GM18519 (cell line): Measurements from ENCODE around the gene PRSS12.
"Not testable (repeated sequence)": the region's sequence is repeated elsewhere in the genome, so short reads cannot be mapped to it uniquely, and the experiment has no call there.

Source experiments
- ATAC-seq: cut with Tn5 transposase; IDR thresholded peaks from one replicate; pipeline ENCODE4 v1.9.1; 2021; ENCODE audit warnings: mild to moderate bottlenecking, moderate library complexity; ENCODE audit not compliant: unreplicated experiment, low FRiP score

Gene PRSS12

DNA sequence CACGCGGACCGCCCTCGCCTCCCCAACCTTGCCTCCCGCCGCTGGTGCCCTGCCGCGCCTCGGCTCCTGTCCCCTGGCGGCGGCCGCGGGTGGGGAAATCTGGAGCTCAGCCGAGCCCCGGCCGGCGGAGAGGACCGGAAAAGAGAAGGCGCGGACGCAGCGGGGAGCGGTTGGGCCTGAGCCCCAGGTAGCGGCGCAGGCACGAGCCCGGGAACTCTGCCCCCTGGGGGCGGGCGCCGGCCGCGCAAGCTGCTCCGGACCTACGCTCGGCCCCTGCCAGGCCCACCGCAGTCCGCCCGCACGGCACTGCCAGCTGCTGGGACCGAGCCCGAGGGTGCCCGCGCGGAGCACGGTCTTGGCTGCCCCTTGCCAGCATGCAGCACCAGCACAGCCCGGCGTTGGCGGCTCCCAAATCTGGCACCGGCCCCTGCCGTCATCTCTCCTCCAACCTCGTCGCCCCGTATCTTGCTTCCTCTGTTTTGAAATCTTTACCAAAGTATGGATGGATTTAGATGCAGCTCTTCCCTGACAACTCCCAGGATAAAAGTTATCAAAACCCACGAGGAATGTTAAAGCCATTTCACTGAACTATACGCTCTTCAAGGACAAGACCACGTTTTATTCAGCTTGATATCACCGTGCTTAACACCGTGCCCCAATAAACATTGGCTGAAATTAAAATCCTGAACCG is at the start of gene PRSS12:
Gene PRSS12, minus strand, starts transcription at position 161 of the 691 bp plus-strand sequence. CDS start 283 bp downstream, outside the sequence.
- peak; percentile 96 for ATAC-seq

DNA sequence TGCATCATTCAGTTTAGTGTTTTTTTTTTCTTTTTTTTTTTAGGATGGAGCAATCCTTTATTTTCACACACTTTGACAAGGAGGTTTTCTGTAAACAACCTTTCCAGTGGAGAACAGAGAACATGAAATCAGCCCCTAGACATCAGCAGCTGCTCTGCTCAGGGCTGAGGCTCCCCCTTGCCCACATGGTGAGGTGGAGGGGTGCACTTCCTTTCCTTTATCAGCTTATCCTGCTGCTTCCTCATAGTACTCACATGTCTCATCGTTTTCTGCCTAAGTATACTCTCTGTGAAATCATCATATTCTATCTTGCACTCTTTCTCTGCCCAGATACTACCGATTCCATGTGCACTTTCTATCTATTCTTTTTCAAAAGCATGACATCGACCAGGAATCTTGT is 47.6 kb upstream of the PRSS12 start:
- ATAC-seq: no peak

DNA sequence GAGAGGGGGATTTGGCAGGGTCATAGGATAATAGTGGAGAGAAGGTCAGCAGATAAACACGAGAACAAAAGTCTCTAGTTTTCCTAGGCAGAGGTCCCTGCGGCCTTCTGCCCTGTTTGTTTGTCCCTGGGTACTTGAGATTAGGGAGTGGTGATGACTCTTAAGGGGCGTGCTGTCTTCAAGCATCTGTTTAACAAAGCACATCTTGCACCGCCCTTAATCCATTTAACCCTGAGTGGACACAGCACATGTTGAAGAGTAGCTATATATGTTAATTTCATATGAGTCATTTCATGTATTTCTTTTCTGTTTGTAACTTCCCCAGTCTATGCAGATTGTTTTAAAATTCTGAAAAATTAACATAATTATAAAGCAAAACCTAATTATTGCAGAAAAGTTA is 47.1 kb upstream of the PRSS12 start:
- ATAC-seq: not testable (repeated sequence)

DNA sequence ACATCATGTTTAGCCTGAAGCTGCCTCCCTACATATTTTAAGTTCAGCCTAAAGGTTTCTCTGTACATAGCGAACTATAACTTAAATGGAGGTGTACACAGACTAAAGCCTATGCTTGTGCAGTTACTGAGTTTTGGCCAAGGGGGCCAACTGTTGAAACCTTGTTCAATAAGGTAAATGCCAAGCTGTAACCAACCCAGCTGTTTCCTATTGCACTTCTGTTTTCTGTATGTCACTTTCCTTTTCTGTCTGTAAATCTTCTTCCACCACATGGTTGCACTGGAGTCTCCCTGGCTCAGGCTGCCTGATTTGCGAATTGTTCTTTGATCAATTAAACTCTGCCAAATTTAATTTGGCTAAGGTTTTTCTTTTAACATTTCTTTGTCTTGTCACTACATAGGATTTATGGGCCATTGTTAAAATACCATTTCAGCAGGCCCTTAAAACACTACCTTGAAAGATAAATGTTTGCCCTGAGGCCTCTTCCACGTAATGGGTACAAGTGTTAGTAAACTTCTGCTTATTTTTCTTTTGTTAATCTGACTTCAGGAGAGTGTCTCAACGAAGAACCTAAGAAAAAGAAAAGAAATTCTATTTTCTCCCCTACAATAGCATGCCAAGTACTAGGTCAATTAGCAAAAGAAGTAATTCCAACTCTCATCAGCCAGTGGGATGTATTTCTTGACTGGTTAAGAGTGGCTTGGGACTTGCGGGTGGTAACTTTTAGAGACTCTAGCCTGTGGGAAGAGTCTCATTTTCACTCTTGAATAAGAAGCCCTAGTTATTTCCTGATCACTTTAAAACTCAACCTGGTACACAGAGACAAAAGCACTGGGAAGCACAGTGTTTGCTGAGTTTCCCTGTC is 45.7 kb upstream of the PRSS12 start:
- ATAC-seq: peak; percentile 82

GRCh38 chr4:118397623-118397979 is 44.8 kb upstream of the PRSS12 start:
- no peak for ATAC-seq

DNA sequence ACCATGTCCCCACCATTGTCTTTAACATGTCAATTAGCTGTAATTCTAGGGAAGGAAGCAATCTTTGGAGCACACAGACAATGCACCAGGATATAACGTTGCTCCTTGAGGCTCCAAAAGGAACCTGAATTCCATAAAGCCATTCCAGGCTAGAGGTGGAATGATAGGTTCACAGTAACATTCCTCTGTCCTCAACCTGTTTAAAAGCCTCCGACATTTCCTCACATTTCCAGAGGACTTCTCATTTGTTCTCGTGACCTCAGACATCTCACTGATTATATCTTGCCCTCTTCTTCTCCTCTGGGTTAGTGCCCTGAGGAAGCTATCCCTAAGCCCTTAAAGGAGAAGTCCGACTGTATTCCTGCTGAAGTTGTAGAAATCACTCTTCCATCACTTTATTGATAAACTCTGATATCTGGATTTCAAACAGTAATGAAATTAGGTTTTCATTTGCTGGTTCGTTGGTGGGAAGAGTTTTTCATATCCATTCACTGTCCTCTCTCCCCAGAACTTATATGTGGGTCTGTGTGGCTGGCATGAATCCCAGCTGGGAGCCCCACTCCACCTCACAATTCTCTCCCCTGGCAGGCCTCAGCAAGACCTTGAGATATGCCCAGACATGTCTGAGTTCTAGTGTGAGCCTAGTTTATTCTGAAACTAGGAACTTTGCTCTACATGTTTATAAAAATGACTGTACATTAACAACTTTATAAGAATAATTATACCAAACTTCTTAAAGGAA is 44.2 kb upstream of the PRSS12 start:
- ATAC-seq: no peak

DNA sequence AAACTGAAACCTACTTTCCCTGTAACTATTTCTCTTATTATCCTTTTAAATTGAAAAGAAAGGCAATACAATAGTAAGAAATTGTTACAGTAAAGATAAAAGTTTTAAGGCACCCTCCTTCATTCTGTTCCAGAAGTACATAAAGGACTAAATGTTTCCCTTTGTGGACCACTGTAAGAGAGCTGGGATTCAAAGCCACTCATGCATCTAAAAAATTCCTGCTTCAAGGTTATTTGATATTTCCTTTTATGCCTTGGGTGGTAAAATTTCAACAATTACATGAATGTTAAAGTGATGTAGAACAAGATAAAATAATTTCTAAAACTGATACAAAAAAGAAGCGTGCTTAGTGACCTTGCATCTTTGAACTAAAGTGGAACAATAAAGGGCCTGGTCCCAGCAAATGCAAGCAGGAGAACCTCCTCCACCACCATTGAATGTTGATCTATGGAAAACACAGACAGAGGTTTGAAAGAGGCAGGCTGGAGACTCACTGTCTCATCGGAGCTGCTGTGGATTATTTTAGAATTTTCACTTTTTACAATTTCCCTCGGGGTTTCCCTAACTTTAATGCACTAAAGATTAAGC is 42.3 kb upstream of the PRSS12 start:
- no peak for ATAC-seq

- ATAC-seq: not testable (repeated sequence)
Observed at GRCh38 chr4:118392509-118392908, 39.7 kb upstream of the PRSS12 start.

GRCh38 chr4:118390121-118390520 is 37.3 kb upstream of the PRSS12 start:
- no peak for ATAC-seq

DNA sequence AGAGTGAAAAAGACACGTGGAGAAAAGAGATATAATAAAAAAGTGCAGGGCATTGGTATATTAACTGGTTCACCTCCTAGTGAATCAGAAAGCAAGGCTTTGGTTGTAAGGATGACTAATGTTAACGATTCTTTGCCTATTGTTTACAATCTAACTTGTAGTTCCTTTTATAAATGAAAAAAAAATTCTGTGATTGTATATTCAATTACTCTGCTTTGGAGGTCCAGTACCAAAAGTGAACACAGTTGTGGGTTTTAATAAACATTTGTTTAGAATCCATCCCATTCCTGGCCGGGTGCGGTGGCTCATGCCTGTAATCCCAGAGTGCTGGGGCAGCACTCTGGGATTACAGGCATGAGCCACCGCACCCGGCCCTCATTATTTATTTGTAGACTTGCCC is 36.9 kb upstream of the PRSS12 start:
- ATAC-seq: no peak

DNA sequence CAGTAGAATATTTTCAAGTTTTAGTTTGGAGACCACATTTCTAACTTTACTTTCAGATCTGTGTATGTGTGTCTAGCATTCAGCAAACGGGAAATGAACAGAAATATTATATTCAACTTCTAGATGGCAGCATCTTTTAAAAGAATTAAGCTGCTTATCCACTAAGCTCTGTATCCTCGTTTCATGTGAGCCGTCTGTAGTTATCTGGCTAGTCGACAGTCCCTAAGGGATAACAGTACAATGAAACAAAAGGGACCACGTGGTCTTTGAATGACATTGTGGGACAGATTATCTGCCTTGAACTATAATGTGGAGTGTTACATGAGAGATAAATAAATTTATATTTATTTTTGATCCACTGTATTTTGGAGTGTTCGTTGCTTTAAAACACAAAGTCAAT is 35.8 kb upstream of the PRSS12 start:
- no peak for ATAC-seq

DNA sequence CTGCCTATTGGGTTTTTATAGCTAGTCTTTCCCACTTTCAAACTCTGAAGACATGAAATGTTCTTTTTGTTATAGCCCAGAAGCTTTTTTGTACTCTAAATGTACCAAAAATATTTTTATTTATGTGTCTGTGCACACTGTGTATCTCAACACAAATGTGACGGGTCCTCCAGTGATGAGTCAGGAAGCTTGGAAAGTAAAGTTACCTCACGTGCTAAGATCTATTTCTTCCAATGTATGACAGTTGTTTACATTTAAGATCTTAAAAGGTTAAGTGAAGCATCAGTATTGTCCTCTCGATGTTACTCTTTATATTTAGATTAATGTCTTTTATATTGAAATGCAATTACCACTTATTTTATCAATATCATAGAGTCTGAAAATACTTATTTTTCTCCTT is 29.1 kb upstream of the PRSS12 start:
- ATAC-seq: no peak

- no peak for ATAC-seq
Observed at GRCh38 chr4:118373614-118374255, 20.9 kb upstream of the PRSS12 start.

GRCh38 chr4:118372251-118372650 is 19.4 kb upstream of the PRSS12 start:
- ATAC-seq: no peak

- no peak for ATAC-seq
Observed at GRCh38 chr4:118369231-118369630, 16.4 kb upstream of the PRSS12 start.

GRCh38 chr4:118367872-118368271 is 15.1 kb upstream of the PRSS12 start:
- no peak for ATAC-seq

DNA sequence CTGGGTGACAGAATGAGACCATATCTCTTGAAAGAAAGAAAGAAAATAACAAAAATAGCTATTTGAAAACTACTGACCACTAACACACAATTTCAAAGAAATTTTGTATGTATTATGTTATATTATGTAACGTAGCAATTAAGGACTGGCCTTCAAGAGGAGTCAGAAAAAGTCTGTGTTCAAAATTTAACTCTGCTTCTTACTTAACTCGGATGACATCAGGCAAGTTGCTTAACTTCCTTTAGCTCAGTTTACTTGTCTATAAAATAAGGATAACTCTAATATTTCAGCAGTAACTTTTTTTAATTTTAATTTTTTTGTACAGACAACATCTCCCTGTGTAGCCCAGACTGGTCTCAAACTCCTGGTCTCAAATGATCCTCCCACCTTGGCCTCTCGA is 14.6 kb upstream of the PRSS12 start:
- ATAC-seq: no peak

DNA sequence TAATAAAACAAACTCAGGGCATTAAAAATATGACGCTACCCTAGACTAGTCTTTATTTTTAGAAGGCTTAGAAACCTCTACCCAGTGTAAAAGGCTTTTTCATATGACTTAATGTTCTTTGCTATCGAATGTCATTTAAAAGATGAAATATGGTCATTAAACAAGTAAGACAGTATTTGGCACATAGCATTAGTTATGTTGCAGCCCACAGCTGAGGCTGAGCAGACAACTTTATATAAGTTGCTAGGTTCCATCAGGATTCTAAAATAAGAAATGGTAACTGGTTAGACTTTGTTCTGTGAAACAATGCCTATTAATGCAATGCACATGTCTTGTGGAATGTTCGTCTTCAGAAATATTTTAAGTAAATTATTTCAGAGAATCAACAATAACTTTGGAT is 10.4 kb upstream of the PRSS12 start:
- ATAC-seq: no peak

GRCh38 chr4:118361192-118361591 is 8.4 kb upstream of the PRSS12 start:
- no peak for ATAC-seq

- ATAC-seq: no peak
Observed at GRCh38 chr4:118360106-118360505, 7.3 kb upstream of the PRSS12 start.
